Right forelimb (tissue), 1 donor: ENCODE results near the gene MAP3K12.

Experiments
- DNase-seq: peaks from one replicate; pipeline ENCODE4 v3.0.0-alpha.2; 2018

MAP3K12 gene

GRCh38 chr12:53506881-53507602 lies 7.8 kb upstream of the MAP3K12 start, which contains the start of gene NPFF:
NPFF (minus strand) TSS chr12:53507484; CDS start chr12:53507474, 10 bp downstream.
- DNase-seq, result no peak

GRCh38 chr12:53506450-53506785 lies 7.2 kb upstream of the MAP3K12 start:
- DNase-seq, result no peak

- no peak for DNase-seq
Measured at GRCh38 chr12:53505555-53506449, 6.5 kb upstream of the MAP3K12 start.

- no peak for DNase-seq
Measured at GRCh38 chr12:53505086-53505485, 5.8 kb upstream of the MAP3K12 start.

GRCh38 chr12:53504004-53504920 lies 5.0 kb upstream of the MAP3K12 start:
- peak; percentile 36 for DNase-seq

GRCh38 chr12:53502983-53503728 lies 3.9 kb upstream of the MAP3K12 start:
- peak; percentile 37 for DNase-seq

GRCh38 chr12:53502331-53502730 lies 3.1 kb upstream of the MAP3K12 start:
- peak; percentile 37 for DNase-seq

GRCh38 chr12:53501615-53502181 lies 2.4 kb upstream of the MAP3K12 start:
- DNase-seq, result no peak

GRCh38 chr12:53500776-53501614 lies 1.7 kb upstream of the MAP3K12 start, which contains the start of gene TARBP2:
TARBP2 (plus strand) TSS chr12:53501283; CDS start chr12:53501409, 126 bp downstream.
- DNase-seq, result peak; percentile 98

- no peak for DNase-seq
Measured at GRCh38 chr12:53500142-53500775, 1.0 kb upstream of the MAP3K12 start.

- DNase-seq, result no peak
Measured at GRCh38 chr12:53498235-53498630, 1.0 kb downstream of the MAP3K12 start.

- DNase-seq, result no peak
Measured at GRCh38 chr12:53497461-53497860, 1.8 kb downstream of the MAP3K12 start.

GRCh38 chr12:53496752-53497032 lies 2.6 kb downstream of the MAP3K12 start:
- DNase-seq, result no peak

- DNase-seq, result no peak
Measured at GRCh38 chr12:53495903-53496751, 3.1 kb downstream of the MAP3K12 start.

GRCh38 chr12:53493610-53494391 lies 5.5 kb downstream of the MAP3K12 start:
- DNase-seq, result no peak

GRCh38 chr12:53492830-53493609 lies 6.2 kb downstream of the MAP3K12 start:
- DNase-seq, result peak; percentile 96

- DNase-seq, result no peak
Measured at GRCh38 chr12:53492188-53492587, 7.1 kb downstream of the MAP3K12 start.
